Suprapubic skin (tissue), 2 donors: ENCODE measurements around the gene EHF.

Experiments
- EP300 ChIP-seq: sonication (generic); formaldehyde crosslinking; IDR thresholded peaks from one replicate; pipeline ENCODE4 v1.6.1; 2017; ENCODE audit warnings: antibody characterized with exemption
- POLR2A ChIP-seq, 2 donors: fragments of 450-650 bp; IDR thresholded peaks; one replicate each; pipeline ENCODE4 v1.6.1; 2017; ENCODE audit warnings: antibody characterized with exemption in 2 of 2, mild to moderate bottlenecking in 2 of 2, moderate library complexity in 2 of 2

GRCh38 chr11:34707462-34707840 is 86.6 kb downstream of the EHF start:
- TF ChIP-seq POLR2A (IDR thresholded peaks at IDR 0.05) (no peak), EP300 (no peak)
